ENCODE measurements around the gene IGFL4.

DNA sequence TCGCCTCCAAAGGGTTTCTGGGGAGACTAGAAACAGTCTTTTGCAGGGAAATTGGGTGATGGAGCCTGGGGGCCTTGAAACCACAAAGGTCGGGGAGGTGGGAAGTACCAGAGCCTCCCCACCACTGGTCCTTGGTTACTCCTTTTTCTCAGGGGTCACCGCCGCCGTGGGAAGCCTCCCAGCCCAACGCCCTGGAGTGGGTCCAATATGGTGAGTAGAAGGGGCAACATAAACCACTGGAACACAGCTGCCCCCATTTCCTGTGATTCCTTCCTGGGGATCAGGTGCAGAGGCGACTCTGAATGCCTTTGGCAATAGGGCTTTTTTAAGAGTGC is 23.7 kb downstream of the IGFL4 start:
- TF ChIP-seq EGR1 (IDR thresholded peaks at IDR 0.05; ENCODE audit: borderline replicate concordance in 1 of 2, low read depth in 2 of 2, low read length in 2 of 2) (no peak), ATF3 (IDR thresholded peaks at IDR 0.05; ENCODE audit: borderline replicate concordance, extremely low read depth, low read depth, low read length) (no peak), BRCA1 (IDR thresholded peaks at IDR 0.05; ENCODE audit: low read depth, low read length) (no peak), EP300 (IDR thresholded peaks at IDR 0.05; ENCODE audit: borderline replicate concordance in 1 of 2, control insufficient read depth in 1 of 2, low read depth in 2 of 2, low read length in 2 of 2) (no peak)
- TF ChIP-seq, protein P1, sequence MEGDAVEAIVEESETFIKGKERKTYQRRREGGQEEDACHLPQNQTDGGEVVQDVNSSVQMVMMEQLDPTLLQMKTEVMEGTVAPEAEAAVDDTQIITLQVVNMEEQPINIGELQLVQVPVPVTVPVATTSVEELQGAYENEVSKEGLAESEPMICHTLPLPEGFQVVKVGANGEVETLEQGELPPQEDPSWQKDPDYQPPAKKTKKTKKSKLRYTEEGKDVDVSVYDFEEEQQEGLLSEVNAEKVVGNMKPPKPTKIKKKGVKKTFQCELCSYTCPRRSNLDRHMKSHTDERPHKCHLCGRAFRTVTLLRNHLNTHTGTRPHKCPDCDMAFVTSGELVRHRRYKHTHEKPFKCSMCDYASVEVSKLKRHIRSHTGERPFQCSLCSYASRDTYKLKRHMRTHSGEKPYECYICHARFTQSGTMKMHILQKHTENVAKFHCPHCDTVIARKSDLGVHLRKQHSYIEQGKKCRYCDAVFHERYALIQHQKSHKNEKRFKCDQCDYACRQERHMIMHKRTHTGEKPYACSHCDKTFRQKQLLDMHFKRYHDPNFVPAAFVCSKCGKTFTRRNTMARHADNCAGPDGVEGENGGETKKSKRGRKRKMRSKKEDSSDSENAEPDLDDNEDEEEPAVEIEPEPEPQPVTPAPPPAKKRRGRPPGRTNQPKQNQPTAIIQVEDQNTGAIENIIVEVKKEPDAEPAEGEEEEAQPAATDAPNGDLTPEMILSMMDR (IDR thresholded peaks at IDR 0.05 in 2 of 3, conservative IDR thresholded peaks at IDR 0.05 in 1 of 3; ENCODE audit: control insufficient read depth in 2 of 3, extremely low read depth in 1 of 3, insufficient read depth in 1 of 3, low read depth in 3 of 3, low read length in 3 of 3) = no peak
- TF ChIP-seq, protein P2, sequence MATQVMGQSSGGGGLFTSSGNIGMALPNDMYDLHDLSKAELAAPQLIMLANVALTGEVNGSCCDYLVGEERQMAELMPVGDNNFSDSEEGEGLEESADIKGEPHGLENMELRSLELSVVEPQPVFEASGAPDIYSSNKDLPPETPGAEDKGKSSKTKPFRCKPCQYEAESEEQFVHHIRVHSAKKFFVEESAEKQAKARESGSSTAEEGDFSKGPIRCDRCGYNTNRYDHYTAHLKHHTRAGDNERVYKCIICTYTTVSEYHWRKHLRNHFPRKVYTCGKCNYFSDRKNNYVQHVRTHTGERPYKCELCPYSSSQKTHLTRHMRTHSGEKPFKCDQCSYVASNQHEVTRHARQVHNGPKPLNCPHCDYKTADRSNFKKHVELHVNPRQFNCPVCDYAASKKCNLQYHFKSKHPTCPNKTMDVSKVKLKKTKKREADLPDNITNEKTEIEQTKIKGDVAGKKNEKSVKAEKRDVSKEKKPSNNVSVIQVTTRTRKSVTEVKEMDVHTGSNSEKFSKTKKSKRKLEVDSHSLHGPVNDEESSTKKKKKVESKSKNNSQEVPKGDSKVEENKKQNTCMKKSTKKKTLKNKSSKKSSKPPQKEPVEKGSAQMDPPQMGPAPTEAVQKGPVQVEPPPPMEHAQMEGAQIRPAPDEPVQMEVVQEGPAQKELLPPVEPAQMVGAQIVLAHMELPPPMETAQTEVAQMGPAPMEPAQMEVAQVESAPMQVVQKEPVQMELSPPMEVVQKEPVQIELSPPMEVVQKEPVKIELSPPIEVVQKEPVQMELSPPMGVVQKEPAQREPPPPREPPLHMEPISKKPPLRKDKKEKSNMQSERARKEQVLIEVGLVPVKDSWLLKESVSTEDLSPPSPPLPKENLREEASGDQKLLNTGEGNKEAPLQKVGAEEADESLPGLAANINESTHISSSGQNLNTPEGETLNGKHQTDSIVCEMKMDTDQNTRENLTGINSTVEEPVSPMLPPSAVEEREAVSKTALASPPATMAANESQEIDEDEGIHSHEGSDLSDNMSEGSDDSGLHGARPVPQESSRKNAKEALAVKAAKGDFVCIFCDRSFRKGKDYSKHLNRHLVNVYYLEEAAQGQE (IDR thresholded peaks at IDR 0.05; ENCODE audit: low read depth, low read length) = no peak

Measured in GM12878 (cell line).